ENCODE data around the gene RXFP4. TPM values are rescaled to one million over a fixed set of nuclear protein-coding genes. Genes with fewer than 3 reads are reported as not detected.

RXFP4 gene
- total and polyA plus RNA-seq, 9 of the 15 experiments (the other 6 are each of a cell fraction or from before 2014, with no cell fraction given): 0.64 TPM; not detected in 8

GRCh38 chr1:155978325-155978972 is 37.0 kb downstream of the RXFP4 start, which contains the start of gene ARHGEF2 (continued):
- TF ChIP-seq ZNF280B (CRISPR knock-in tag; IDR thresholded peaks at IDR 0.05) (no peak), ZNF277 (CRISPR knock-in tag; IDR thresholded peaks at IDR 0.05; ENCODE audit: borderline replicate concordance) (no peak), HES1 (IDR thresholded peaks at IDR 0.05; ENCODE audit: low read depth) (peak; percentile 17; the same call in 1 of the 2 replicates), FOXK2 (conservative IDR thresholded peaks at IDR 0.05 in 1 of 2, IDR thresholded peaks at IDR 0.05 in 1 of 2; ENCODE audit: low read depth in 2 of 2) (peak in 1 of 2 experiments; percentile 9; a peak in 1 of 4 replicates), TFAP4 (CRISPR knock-in tag; IDR thresholded peaks at IDR 0.05; ENCODE audit: borderline replicate concordance) (peak; percentile 10; the same call in 1 of the 2 replicates), CBX3 (IDR thresholded peaks at IDR 0.05; ENCODE audit: borderline replicate concordance in 1 of 2, low read length in 2 of 2) (peak in 1 of 2 experiments; percentile 12; a peak in 1 of 3 replicates), RAD51 (IDR thresholded peaks at IDR 0.05; ENCODE audit: borderline replicate concordance, low read depth) (no peak), MIER1 (IDR thresholded peaks at IDR 0.05; ENCODE audit: low read depth) (no peak), HDAC1 (IDR thresholded peaks at IDR 0.05) (peak in 1 of 2 experiments; percentile 43; a peak in 1 of 4 replicates), CHD1 (IDR thresholded peaks at IDR 0.05; ENCODE audit: low read length) (peak; percentile 50), USF2 (CRISPR knock-in tag; IDR thresholded peaks at IDR 0.05) (no peak), PCBP1 (IDR thresholded peaks at IDR 0.05; ENCODE audit: low read depth, low read length, poor library complexity, severe bottlenecking) (peak; percentile 77), SRSF7 (optimal IDR thresholded peaks at IDR 0.05; ENCODE audit: low read depth, low read length) (no peak), NCOR1 (IDR thresholded peaks at IDR 0.05) (0 out of 2 replicates have a peak, but pooled peaks have one; percentile 21), MYNN (IDR thresholded peaks at IDR 0.05) (peak; percentile 66; the same call in 1 of the 2 replicates), MYNN (CRISPR knock-in tag; IDR thresholded peaks at IDR 0.05) (no peak), SMC3 (conservative IDR thresholded peaks at IDR 0.05; ENCODE audit: insufficient read depth, low read depth, low read length) (no peak), RBM14 (IDR thresholded peaks at IDR 0.05; ENCODE audit: borderline replicate concordance, insufficient read depth, low read depth, low read length) (0 out of 2 replicates have a peak, but pooled peaks have one; percentile 24), MYBL2 (IDR thresholded peaks at IDR 0.05; ENCODE audit: low read depth) (no peak), MYBL2 (CRISPR knock-in tag; IDR thresholded peaks at IDR 0.05; ENCODE audit: borderline replicate concordance) (no peak), PHF21A (IDR thresholded peaks at IDR 0.05; ENCODE audit: borderline replicate concordance, low read depth) (no peak), MCM5 (IDR thresholded peaks at IDR 0.05; ENCODE audit: low read depth) (no peak), KDM5B (IDR thresholded peaks at IDR 0.05; ENCODE audit: insufficient replicate concordance, low read depth, low read length) (no peak)
